Amniotic epithelial cell (primary cell): ENCODE measurements around the gene DVL1.

Experiments used
- DNase-seq: peaks from one replicate; pipeline ENCODE4 v3.0.0-alpha.2; 2010; ENCODE audit warnings: low read depth

DVL1 gene

DNA sequence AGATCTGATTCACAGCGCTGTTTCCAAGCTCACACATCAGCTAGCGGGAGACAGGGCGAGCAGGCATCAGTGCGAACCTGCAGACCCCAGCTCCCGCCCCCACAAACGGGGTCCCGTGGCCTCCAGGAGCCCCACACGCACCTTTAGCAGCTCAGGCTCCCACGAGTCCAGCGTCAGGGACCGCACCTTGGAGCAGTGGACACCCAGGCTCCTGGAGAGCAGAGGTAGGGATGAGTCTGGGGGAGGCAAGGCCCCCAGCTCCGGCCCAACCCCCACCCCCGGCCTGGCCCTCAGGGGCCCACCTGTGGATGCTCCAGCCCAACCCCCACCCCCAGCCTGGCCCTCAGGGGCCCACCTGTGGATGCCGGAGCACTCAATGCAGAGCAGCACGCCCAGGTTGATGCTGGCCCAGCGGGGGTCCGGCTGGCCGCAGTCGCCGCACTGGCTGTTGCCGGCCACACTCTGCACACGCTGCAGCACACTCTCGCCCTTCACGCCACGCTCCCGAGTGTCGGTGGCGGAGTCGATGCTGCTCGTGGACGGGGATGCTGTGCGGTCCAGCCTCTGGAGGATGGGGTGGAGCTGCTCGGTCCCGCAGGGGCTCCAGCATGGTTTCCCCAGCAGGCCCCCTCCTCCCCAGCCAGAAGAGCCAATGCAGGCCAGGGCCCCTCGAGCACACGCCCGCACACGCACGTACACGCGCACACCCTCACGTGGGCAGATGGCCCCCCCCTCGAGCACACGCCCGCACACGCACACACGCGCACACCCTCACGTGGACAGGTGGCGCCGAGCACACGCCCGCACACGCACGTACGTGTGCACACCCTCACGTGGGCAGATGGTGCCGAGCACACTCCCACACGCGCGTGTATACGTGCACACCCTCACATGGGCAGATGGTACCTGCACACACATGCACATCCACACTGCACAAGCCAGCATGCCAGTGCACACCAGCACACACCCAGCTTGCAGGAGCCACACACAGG is 52.9 kb downstream of the DVL1 start:
- no peak for DNase-seq

- DNase-seq, result no peak
These were observed 53.9 kb downstream of the DVL1 start for GRCh38 chr1:1295154-1295923.

- no peak for DNase-seq
These were observed 54.8 kb downstream of the DVL1 start for GRCh38 chr1:1294250-1294890.

GRCh38 chr1:1293263-1294249 is 55.7 kb downstream of the DVL1 start:
- no peak for DNase-seq

DNA sequence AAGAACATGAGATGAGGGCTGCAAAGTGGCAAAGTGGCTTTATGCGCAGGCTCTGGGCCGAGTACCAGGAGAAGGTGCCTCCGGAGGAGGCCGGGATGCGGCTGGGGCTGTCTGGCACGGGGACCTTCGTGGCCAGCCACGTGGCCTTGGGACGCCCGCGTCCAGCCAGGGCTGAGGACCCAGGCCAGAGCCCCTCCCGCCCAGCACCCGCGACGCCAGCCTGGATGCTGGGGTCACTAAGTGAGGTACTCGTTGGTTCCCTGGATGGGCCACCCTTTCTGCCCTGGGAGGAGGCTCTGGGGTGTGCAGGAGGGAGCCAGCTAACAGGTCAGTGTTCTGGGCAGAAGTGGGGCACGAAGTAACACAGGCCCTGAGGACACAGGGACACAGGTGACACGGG is 56.4 kb downstream of the DVL1 start:
- no peak for DNase-seq

- DNase-seq, result no peak
These were observed 56.8 kb downstream of the DVL1 start for GRCh38 chr1:1292442-1292779.

GRCh38 chr1:1291548-1292441 is 57.4 kb downstream of the DVL1 start:
- peak; percentile 62 for DNase-seq

GRCh38 chr1:1291023-1291528 is 58.1 kb downstream of the DVL1 start:
- no peak for DNase-seq

DNA sequence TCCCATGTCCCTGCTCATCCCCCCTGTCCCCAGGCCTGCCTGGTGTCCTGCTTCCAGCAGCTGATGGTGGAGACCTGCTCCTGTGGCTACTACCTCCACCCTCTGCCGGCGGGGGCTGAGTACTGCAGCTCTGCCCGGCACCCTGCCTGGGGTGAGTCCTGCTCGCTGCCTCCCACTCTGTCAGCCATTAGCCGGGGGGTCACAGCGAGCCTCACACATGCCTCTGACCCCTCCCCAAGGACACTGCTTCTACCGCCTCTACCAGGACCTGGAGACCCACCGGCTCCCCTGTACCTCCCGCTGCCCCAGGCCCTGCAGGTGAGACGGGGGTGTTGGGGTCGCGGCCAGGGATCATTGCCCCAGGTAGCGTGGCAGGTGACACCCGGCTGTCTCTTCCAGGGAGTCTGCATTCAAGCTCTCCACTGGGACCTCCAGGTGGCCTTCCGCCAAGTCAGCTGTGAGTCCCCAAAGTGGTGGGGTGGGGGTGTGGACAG is 58.9 kb downstream of the DVL1 start:
- peak; percentile 20 for DNase-seq

GRCh38 chr1:1287288-1288110 is 61.7 kb downstream of the DVL1 start:
- DNase-seq, result no peak

- no peak for DNase-seq
These were observed 62.6 kb downstream of the DVL1 start for GRCh38 chr1:1286313-1287261.

DNA sequence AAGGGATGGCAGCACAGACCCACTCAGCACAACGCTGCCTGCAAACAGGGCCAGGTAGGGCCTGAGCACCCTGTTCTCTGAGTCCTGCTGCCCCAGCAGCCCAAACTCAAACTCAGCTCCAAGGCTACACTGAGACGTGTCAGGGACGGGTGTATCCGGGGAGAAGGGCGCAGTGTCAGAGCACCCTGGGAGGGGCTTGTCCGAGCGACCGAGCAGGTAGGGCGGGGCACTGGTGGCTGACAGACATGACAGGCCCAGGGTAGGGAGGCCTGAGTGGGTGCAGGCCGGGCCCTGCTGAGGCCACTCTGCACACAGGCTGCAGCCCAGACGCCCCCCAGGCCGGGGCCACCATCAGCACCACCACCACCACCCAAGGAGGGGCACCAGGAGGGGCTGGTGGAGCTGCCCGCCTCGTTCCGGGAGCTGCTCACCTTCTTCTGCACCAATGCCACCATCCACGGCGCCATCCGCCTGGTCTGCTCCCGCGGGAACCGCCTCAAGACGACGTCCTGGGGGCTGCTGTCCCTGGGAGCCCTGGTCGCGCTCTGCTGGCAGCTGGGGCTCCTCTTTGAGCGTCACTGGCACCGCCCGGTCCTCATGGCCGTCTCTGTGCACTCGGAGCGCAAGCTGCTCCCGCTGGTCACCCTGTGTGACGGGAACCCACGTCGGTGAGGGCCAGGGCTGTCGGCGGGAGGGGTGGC is 63.5 kb downstream of the DVL1 start:
- DNase-seq, result no peak
